HepG2 (cell line): ENCODE results near the gene POPDC2.

Source experiments
- CTCF ChIP-seq: sonication (generic); formaldehyde crosslinking; IDR thresholded peaks from 2 replicates; pipeline ENCODE4 v1.5.0; 2020; ENCODE audit warnings: mild to moderate bottlenecking, missing genetic modification reagents, moderate library complexity
- DR1 ChIP-seq: sonication (generic); formaldehyde crosslinking; IDR thresholded peaks from 2 replicates; pipeline ENCODE4 v1.8.0; 2021; ENCODE audit warnings: mild to moderate bottlenecking, missing genetic modification reagents, inconsistent platforms
- HNRNPL ChIP-seq: fragments of 200-400 bp; formaldehyde crosslinking; IDR thresholded peaks from 2 replicates; pipeline ENCODE4 v1.6.1; 2017; ENCODE audit warnings: mild to moderate bottlenecking, low read depth, low read length
- LCORL ChIP-seq, 2 experiments: fragments of 450-650 bp in 1 of 2; sonication (generic) in 1 of 2; formaldehyde crosslinking in 1 of 2; IDR thresholded peaks; 2 replicates each; pipeline versions ENCODE4 v1.5.0 to v1.6.1; 2017 to 2020; ENCODE audit warnings: antibody characterized with exemption in 1 of 2, missing genetic modification reagents in 1 of 2
- MYC ChIP-seq: sonication (generic); formaldehyde crosslinking; IDR thresholded peaks from 2 replicates; pipeline ENCODE4 v1.9.0; 2021; ENCODE audit warnings: missing genetic modification reagents, borderline replicate concordance
- ZNF274 ChIP-seq: sonication (generic); formaldehyde crosslinking; IDR thresholded peaks from 2 replicates; pipeline ENCODE4 v1.5.1; 2020; ENCODE audit warnings: mild to moderate bottlenecking, missing genetic modification reagents

GRCh38 chr3:119604878-119605277, 55.5 kb downstream of the POPDC2 start:
- no peak for TF ChIP-seq HNRNPL
- no peak for TF ChIP-seq LCORL (IDR thresholded peaks at IDR 0.05)
- no peak for TF ChIP-seq LCORL (CRISPR knock-in tag; IDR thresholded peaks at IDR 0.05)
- no peak for TF ChIP-seq CTCF
- TF ChIP-seq MYC (CRISPR knock-in tag): no peak
- no peak for TF ChIP-seq DR1 (CRISPR knock-in tag)
- TF ChIP-seq ZNF274 (CRISPR knock-in tag): no peak
